Measurements from ENCODE around the gene SYTL5. TPM values are rescaled to one million over a fixed set of nuclear protein-coding genes. Genes with fewer than 3 reads are reported as not detected.

Gene SYTL5
- total and polyA plus RNA-seq, 2 experiments from 2014 or later, result 0.23 to 0.35 TPM

- TF ChIP-seq NANOG (IDR thresholded peaks at IDR 0.05; ENCODE audit: borderline replicate concordance) (no peak), ZNF331 (CRISPR knock-in tag; IDR thresholded peaks at IDR 0.05; ENCODE audit: low read depth) (no peak), EZH2 (IDR thresholded peaks at IDR 0.05; ENCODE audit: low read depth, unreplicated experiment) (no peak), ETS1 (IDR thresholded peaks at IDR 0.05) (no peak)
Observed at GRCh38 chrX:38156838-38157237, 150.5 kb downstream of the SYTL5 start (continued).

- ATAC-seq (no peak), DNase-seq (ENCODE audit: low spot score) (no peak)
- no peaks in the 10 kb centered on the region for H4K20me1 ChIP-seq (replicated peaks; ENCODE audit: insufficient read depth)
- TF ChIP-seq STAT1 (IDR thresholded peaks at IDR 0.05; ENCODE audit: unreplicated experiment), result no peak
- no peak for TF ChIP-seq ZNF462 (CRISPR knock-in tag; IDR thresholded peaks at IDR 0.05)
- no peak for TF ChIP-seq EZH2 (IDR thresholded peaks at IDR 0.05; ENCODE audit: low read depth, unreplicated experiment)
- no peak for TF ChIP-seq JUNB (IDR thresholded peaks at IDR 0.05; ENCODE audit: unreplicated experiment)
- TF ChIP-seq CTCF (conservative IDR thresholded peaks at IDR 0.05; ENCODE audit: low read depth in 2 of 2), result no peak
- TF ChIP-seq REST (IDR thresholded peaks at IDR 0.05; ENCODE audit: unreplicated experiment), result no peak
- no peak for TF ChIP-seq ZNF114 (CRISPR knock-in tag; IDR thresholded peaks at IDR 0.05)
- TF ChIP-seq EZH2phosphoT487 (IDR thresholded peaks at IDR 0.05; ENCODE audit: unreplicated experiment), result no peak
- Mint-ChIP-seq H3K27ac (no peak overlapping the region), H3K9me3 (no peaks in the 10 kb centered on the region), H3K27me3 (ENCODE audit: insufficient read depth, low read depth, poor library complexity) (peaks cover 2% of the 10 kb centered on the region), H3K4me1 (no peaks in the 10 kb centered on the region), H3K4me3 (no peak overlapping the region), H3K36me3 (ENCODE audit: low read depth) (no peaks in the 10 kb centered on the region)
- H3K27ac ChIP-seq (ENCODE audit: low read depth), result no peak overlapping the region
- H3K4me1 ChIP-seq (ENCODE audit: insufficient read depth), result no peaks in the 10 kb centered on the region
- H3K4me2 ChIP-seq, result no peak overlapping the region
- no peaks in the 10 kb centered on the region for H3K79me2 ChIP-seq (replicated peaks; ENCODE audit: insufficient read depth)
- H3K9me2 ChIP-seq (ENCODE audit: insufficient read depth), result no peaks in the 10 kb centered on the region
- no peaks in the 10 kb centered on the region for H3K36me3 ChIP-seq (ENCODE audit: insufficient read depth)
- H3K27me3 ChIP-seq (ENCODE audit: insufficient read depth), result no peaks in the 10 kb centered on the region
- H3F3A ChIP-seq (replicated peaks; ENCODE audit: low read depth), result no peaks in the 10 kb centered on the region
- H3K4me3 ChIP-seq, result no peak overlapping the region
- H2AFZ ChIP-seq, result no peak overlapping the region
Observed at GRCh38 chrX:38163193-38163592, 156.8 kb downstream of the SYTL5 start.

All from GM23338 (cell line).